ELR (cell line): Measurements from ENCODE around the gene PDCD6IP.

ENCODE experiments used
- DNase-seq: peaks from one replicate; pipeline ENCODE4 v3.0.0-alpha.2; 2015; ENCODE audit warnings: low read depth

The PDCD6IP gene

GRCh38 chr3:33892655-33893054 lies 94.2 kb downstream of the PDCD6IP start:
- DNase-seq = no peak

GRCh38 chr3:33895658-33896057 lies 97.2 kb downstream of the PDCD6IP start:
- DNase-seq = no peak

DNA sequence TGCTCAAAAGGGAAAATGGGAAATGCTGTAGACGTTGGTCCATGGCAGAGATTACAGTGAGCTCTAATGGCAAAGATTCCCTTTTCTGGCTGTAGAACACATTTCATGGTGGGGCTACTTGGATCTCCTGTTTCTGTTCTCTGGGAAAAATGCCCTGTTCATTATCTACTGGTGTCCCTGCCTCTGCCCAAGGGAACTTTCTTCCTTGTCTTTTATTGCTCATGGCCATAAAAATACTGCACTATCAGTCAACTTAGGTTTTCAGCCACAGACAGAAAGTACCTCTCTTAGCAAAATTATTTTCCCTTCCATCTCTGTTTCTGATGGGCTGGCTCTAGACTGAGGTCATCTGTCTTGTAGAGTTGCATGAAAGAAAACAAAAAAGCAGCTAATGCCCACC lies 98.9 kb downstream of the PDCD6IP start:
- DNase-seq = no peak

- DNase-seq = no peak
Measured at GRCh38 chr3:33898901-33899300, 100.5 kb downstream of the PDCD6IP start.

GRCh38 chr3:33900440-33900808 lies 102.0 kb downstream of the PDCD6IP start:
- DNase-seq = no peak

- no peak for DNase-seq
Measured at GRCh38 chr3:33900809-33901505, 102.5 kb downstream of the PDCD6IP start.

- no peak for DNase-seq
Measured at GRCh38 chr3:33901862-33902563, 103.6 kb downstream of the PDCD6IP start.

- no peak for DNase-seq
Measured at GRCh38 chr3:33904730-33905129, 106.3 kb downstream of the PDCD6IP start.

DNA sequence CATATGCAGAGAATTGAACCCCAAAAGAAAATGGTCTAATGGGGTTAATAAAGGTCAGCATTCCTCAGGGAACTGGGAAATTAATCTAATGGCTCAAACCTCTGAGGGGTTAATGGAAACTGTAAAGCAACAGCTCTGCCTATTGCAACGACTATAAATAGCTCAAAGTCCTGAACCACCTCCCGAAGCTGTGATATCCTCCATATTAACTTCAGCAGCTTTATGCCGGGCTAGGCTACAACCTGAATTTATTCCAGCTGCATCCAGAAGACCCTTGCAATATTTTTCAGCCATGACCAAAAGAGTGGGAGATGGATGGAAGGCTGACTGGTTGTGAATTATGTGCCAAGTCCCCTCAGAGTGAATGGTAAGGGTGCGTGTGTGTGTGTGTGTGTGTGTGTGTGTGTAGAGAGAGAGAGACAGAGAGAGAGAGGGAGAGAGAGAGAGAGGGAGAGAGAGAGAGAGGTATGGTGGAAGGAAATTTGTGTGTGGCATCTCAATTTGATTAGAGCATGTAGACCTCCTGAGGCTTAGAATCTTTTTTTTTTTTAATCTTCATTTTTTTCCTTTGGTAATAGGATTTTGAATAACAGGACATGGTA lies 109.9 kb downstream of the PDCD6IP start:
- DNase-seq = no peak

- no peak for DNase-seq
Measured at GRCh38 chr3:33909547-33909946, 111.1 kb downstream of the PDCD6IP start.

DNA sequence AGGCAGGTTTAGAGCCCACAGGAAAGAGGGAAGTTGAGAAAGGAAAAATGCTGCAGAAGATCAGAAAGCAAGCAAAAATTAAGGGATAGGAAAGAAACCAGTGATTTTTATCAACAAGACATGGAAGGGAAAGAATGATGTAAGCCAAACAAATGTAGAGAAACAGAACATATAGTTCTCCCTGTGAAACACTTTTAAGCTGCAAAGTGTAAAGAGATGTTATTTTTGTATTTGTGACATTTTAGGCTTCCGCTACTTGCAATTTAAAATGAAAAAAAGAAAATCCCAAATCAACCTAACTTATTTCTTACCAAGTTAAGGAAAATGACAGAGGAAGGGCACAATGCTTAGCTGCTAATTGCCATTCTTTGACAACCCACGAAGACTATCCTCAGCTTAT lies 111.6 kb downstream of the PDCD6IP start:
- no peak for DNase-seq

GRCh38 chr3:33911525-33912322 lies 113.3 kb downstream of the PDCD6IP start:
- DNase-seq = peak; percentile 74

DNA sequence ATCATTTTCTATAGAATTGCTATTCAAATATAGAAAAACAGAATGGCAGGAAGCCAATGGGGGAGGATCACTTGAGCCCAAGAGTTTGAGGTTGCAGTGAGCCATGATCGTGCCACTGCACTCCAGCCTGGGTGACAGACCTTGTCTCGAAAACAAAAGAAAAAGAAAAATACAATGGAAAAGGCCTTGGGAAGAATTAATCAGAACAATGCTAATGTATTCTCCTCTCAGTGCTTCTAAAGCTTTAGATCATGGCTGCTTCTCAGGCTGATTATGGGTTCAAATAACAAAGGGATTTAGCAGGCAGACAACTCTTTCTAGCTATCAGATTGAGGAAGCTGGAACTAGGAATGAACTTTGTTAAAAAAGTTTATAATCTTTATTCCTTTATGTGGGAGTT lies 115.8 kb downstream of the PDCD6IP start:
- no peak for DNase-seq

DNA sequence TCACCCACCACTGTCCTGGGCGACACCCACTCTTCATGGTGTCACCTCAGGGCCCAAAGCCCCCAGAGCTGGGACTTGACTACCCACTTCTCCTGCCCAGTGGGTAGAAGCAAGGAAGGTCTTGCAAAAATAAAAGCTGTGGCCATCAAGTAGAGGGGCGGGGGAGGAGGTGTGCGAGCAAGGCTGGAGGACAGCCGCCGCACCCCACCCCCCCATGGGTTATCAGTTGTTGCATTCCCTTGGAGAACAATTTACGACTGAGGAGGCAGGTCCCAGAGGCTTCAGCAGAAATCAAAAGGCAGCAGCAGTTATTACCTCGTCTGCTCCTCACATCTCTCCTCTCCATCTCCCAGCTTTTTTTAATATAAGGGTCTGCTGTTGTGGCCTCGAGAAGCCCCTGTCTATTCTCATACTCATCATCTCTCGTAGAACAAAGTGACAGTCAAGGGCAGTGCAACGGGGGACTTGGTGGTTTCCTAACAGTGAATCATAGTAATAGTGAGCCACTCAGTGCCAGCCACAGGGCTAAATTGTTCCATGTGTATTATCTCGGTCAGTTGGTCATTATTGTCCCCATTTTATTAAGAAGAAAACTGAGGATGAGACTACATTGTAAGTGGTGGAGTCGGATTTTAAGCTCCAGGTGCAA lies 116.4 kb downstream of the PDCD6IP start:
- no peak for DNase-seq

- DNase-seq = no peak
Measured at GRCh38 chr3:33915796-33916546, 117.5 kb downstream of the PDCD6IP start.

GRCh38 chr3:33918126-33918756 lies 119.8 kb downstream of the PDCD6IP start:
- no peak for DNase-seq
